Endothelial cell of umbilical vein (primary cell): Measurements from ENCODE around the gene PSMD9. TPM values are rescaled to one million over a fixed set of nuclear protein-coding genes. Genes with fewer than 3 reads are reported as not detected.
"Not testable (repeated sequence)": the region's sequence is repeated elsewhere in the genome, so short reads cannot be mapped to it uniquely, and the experiment has no call there.

Experiments
- BruUV-seq: library from RNA; stranded (reverse); fragments of 400-500 nt; replicated peaks from 2 replicates; lab custom pipeline; 2021; lab: Mats Ljungman, UMichigan
- CTCF ChIA-PET: fragments of 300-600, 350-600 bp; sonication (Branson Sonifier 250); formaldehyde crosslinking; loops from one replicate; lab custom pipeline; 2021; ENCODE audit warnings: antibody characterized with exemption, inconsistent platforms; lab: Charles Lee
- POLR2A ChIA-PET: fragments of 300-600, 350-600 bp; sonication (Branson Sonifier 250); formaldehyde crosslinking; loops from one replicate; lab custom pipeline; 2021; ENCODE audit warnings: antibody characterized with exemption, inconsistent platforms; lab: Charles Lee
- DNase-seq: peaks from one replicate; pipeline ENCODE4 v3.0.0-alpha.2; 2011; ENCODE audit warnings: low read depth, low spot score
- FAIRE-seq: peaks from 2 replicates; lab custom pipeline; 2011; peaks lifted over from hg19 to GRCh38; lab: Jason Lieb, UNC
- H2AFZ ChIP-seq: 2 replicates; pipeline ENCODE4 v1.6.0; 2012; ENCODE audit warnings: low read depth, low read length, control low read depth, inconsistent platforms
- H3K27ac ChIP-seq: 2 replicates; pipeline ENCODE4 v1.5.1; 2011; ENCODE audit warnings: low read depth, mild to moderate bottlenecking, control low read depth, low read length, moderate library complexity; ENCODE audit not compliant: insufficient read depth
- H3K27me3 ChIP-seq, 2 experiments: 2 replicates each; pipeline versions ENCODE4 v1.6.0 to v1.6.1; 2011; ENCODE audit warnings: low read length in 2 of 2, mixed read lengths in 1 of 2; ENCODE audit not compliant: control insufficient read depth in 2 of 2, insufficient read depth in 2 of 2
- H3K36me3 ChIP-seq, 2 experiments: 2 replicates in 1 of 2; 3 replicates in 1 of 2; pipeline ENCODE4 v1.5.1; 2011; ENCODE audit warnings: low read length in 2 of 2, mild to moderate bottlenecking in 1 of 2, moderate library complexity in 1 of 2; ENCODE audit not compliant: control insufficient read depth in 2 of 2, insufficient read depth in 2 of 2; ENCODE audit errors: extremely low read depth in 1 of 2
- H3K4me1 ChIP-seq: 3 replicates; pipeline ENCODE4 v1.5.1; 2011; ENCODE audit warnings: mild to moderate bottlenecking, low read length; ENCODE audit not compliant: control insufficient read depth, insufficient read depth; ENCODE audit errors: extremely low read depth
- H3K4me2 ChIP-seq: 2 replicates; pipeline ENCODE4 v1.6.1; 2011; ENCODE audit warnings: low read length, control low read depth, mixed read lengths; ENCODE audit not compliant: insufficient read depth
- H3K4me3 ChIP-seq, 3 experiments: fragments of 200-600 bp in 1 of 3; sonication (generic), shearing (Covaris generic) in 1 of 3; replicated peaks in 1 of 3; 2 replicates each; pipeline ENCODE4 v1.5.1; 2011 to 2016; ENCODE audit warnings: control low read depth in 3 of 3, low read length in 3 of 3, mild to moderate bottlenecking in 2 of 3, inconsistent platforms in 1 of 3, low read depth in 1 of 3, moderate library complexity in 1 of 3; ENCODE audit not compliant: insufficient read depth in 1 of 3
- H3K79me2 ChIP-seq: 2 replicates; pipeline ENCODE4 v1.6.0; 2012; ENCODE audit warnings: low read length, inconsistent platforms; ENCODE audit not compliant: control insufficient read depth, insufficient read depth
- H3K9ac ChIP-seq: replicated peaks from 2 replicates; pipeline ENCODE3; 2011; ENCODE audit warnings: low read length, control low read depth; ENCODE audit not compliant: insufficient read depth; ENCODE audit errors: extremely low read depth
- H3K9me1 ChIP-seq: replicated peaks from 3 replicates; pipeline ENCODE4 v1.6.0; 2011; ENCODE audit warnings: mild to moderate bottlenecking, low read length; ENCODE audit not compliant: control insufficient read depth, insufficient read depth; ENCODE audit errors: extremely low read depth
- H3K9me3 ChIP-seq: replicated peaks from 2 replicates; pipeline ENCODE4 v1.5.1; 2012; ENCODE audit warnings: low read length, inconsistent platforms; ENCODE audit not compliant: control insufficient read depth, insufficient read depth
- H4K20me1 ChIP-seq: replicated peaks from 2 replicates; pipeline ENCODE3; 2011; ENCODE audit warnings: mild to moderate bottlenecking, low read length; ENCODE audit not compliant: control insufficient read depth, insufficient read depth; ENCODE audit errors: extremely low read depth
- EZH2 ChIP-seq: IDR thresholded peaks from 2 replicates; pipeline ENCODE4 v1.6.1; 2012; ENCODE audit warnings: borderline replicate concordance, low read depth, mild to moderate bottlenecking, moderate library complexity, low read length, inconsistent platforms; ENCODE audit not compliant: severe bottlenecking
- FOS ChIP-seq: IDR thresholded peaks from 2 replicates; pipeline ENCODE4 v1.6.1; 2011; ENCODE audit warnings: mild to moderate bottlenecking, low read length, moderate library complexity, borderline replicate concordance; ENCODE audit not compliant: insufficient read depth
- GATA2 ChIP-seq: IDR thresholded peaks from 2 replicates; pipeline ENCODE4 v1.7.0; 2011; ENCODE audit warnings: low read depth, mild to moderate bottlenecking, moderate library complexity, mixed read lengths, low read length; ENCODE audit not compliant: insufficient read length, insufficient read depth
- JUN ChIP-seq: IDR thresholded peaks from 2 replicates; pipeline ENCODE4 v1.6.1; 2011; ENCODE audit warnings: borderline replicate concordance, low read depth; ENCODE audit not compliant: insufficient read length, insufficient read depth
- MYC ChIP-seq: IDR thresholded peaks from one replicate; pipeline ENCODE4 v1.6.1; 2011; ENCODE audit warnings: mild to moderate bottlenecking, low read depth, low read length
- POLR2A ChIP-seq: IDR thresholded peaks from 2 replicates; pipeline ENCODE4 v1.6.1; 2012; ENCODE audit warnings: low read depth, mild to moderate bottlenecking, control low read depth, low read length
- POLR2AphosphoS5 ChIP-seq: IDR thresholded peaks from 2 replicates; pipeline ENCODE4 v1.6.1; 2012; ENCODE audit warnings: low read depth, mild to moderate bottlenecking, control low read depth, low read length, moderate library complexity; ENCODE audit not compliant: insufficient read depth
- dilution Hi-C: fragments of 300-500 bp; cut with MboI; formaldehyde crosslinking; loops from one replicate; pipeline ENCODE4 v1.15.0; 2019; ENCODE audit warnings: low sequenced_read_pairs; ENCODE audit not compliant: extremely low pct_ligation_motif_present
- intact Hi-C: fragments of 100-400 bp; cut with micrococcal nuclease; formaldehyde crosslinking; loops from one replicate; pipeline ENCODE4 v1.10.0; 2022
- polyA plus RNA-seq, 4 experiments: library from polyadenylated mRNA; depleted of rRNA in 3 of 4; stranded (reverse) in 3 of 4; unstranded in 1 of 4; fragments of >200 nt; gene quantifications; 2 replicates each; pipeline versions ENCODE4 v1.2.1 to v1.2.3, GENCODE V29; 2011 to 2012; ENCODE audit warnings: missing spikeins in 1 of 4
- total RNA-seq: library from RNA; stranded (reverse); gene quantifications from 2 replicates; pipeline ENCODE4 v1.2.3, GENCODE V29; 2021
- TF ChIP-seq, protein P1 (sequence below): IDR thresholded peaks from 2 replicates; pipeline ENCODE4 v1.6.1; 2011; ENCODE audit not compliant: insufficient read depth, insufficient read length
- TF ChIP-seq, protein P2 (sequence below), 2 donors: IDR thresholded peaks; 1 replicate in 1 of 2; 2 replicates in 1 of 2; pipeline ENCODE4 v1.5.1; 2011; ENCODE audit warnings: low read length in 2 of 2, mild to moderate bottlenecking in 2 of 2, moderate library complexity in 2 of 2, control low read depth in 1 of 2, inconsistent platforms in 1 of 2, low read depth in 1 of 2; ENCODE audit not compliant: insufficient read depth in 1 of 2; ENCODE audit errors: extremely low read depth in 1 of 2

Gene PSMD9
- total and polyA plus RNA-seq, 2 donors (not counting 3 experiments of a cell fraction or from before 2014, with no cell fraction given), result 69.2 to 118 TPM

DNA sequence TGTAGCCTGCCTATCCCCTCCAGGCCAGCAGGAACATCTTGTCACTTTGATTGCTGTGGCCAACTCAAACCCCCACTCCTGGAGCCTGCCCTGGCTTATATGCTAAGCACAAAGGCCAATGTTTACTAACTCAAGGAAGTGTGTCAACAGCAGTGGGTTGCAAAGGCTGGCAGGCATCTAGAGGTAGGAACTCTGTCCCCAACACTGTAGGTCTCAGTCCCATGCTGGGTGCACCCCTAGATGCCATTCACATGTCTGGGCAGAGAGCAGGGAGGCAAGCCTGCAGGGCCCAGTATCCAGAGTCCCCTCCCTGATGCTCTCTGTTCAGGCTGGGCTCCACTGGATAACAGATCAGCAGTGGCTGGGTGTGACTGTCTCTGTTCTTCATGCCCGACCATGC, 28.3 kb upstream of the PSMD9 start:
- DNase-seq, result no peak
- Histone ChIP-seq H4K20me1 (no peaks in the 10 kb centered on the region), H3K27me3 (no peaks in the 10 kb centered on the region), H3K4me3 (no peak overlapping the region), H3K36me3 (no peaks in the 10 kb centered on the region), H3K9me3 (no peaks in the 10 kb centered on the region), H3K9me1 (no peaks in the 10 kb centered on the region), H3K79me2 (no peaks in the 10 kb centered on the region), H3K27ac (no peak overlapping the region), H2AFZ (no peak overlapping the region), H3K4me1 (no peaks in the 10 kb centered on the region), H3K4me2 (no peak overlapping the region), H3K9ac (no peak overlapping the region)
- BruUV-seq, result no TSS peak
- TF ChIP-seq POLR2A (no peak), GATA2 (no peak), EZH2 (no peak), POLR2AphosphoS5 (no peak), MYC (no peak), JUN (no peak), FOS (no peak)
- TF ChIP-seq, protein P1, sequence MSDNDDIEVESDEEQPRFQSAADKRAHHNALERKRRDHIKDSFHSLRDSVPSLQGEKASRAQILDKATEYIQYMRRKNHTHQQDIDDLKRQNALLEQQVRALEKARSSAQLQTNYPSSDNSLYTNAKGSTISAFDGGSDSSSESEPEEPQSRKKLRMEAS, result no peak
- TF ChIP-seq, protein P2, sequence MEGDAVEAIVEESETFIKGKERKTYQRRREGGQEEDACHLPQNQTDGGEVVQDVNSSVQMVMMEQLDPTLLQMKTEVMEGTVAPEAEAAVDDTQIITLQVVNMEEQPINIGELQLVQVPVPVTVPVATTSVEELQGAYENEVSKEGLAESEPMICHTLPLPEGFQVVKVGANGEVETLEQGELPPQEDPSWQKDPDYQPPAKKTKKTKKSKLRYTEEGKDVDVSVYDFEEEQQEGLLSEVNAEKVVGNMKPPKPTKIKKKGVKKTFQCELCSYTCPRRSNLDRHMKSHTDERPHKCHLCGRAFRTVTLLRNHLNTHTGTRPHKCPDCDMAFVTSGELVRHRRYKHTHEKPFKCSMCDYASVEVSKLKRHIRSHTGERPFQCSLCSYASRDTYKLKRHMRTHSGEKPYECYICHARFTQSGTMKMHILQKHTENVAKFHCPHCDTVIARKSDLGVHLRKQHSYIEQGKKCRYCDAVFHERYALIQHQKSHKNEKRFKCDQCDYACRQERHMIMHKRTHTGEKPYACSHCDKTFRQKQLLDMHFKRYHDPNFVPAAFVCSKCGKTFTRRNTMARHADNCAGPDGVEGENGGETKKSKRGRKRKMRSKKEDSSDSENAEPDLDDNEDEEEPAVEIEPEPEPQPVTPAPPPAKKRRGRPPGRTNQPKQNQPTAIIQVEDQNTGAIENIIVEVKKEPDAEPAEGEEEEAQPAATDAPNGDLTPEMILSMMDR (IDR thresholded peaks at IDR 0.05; ENCODE audit: extremely low read depth in 1 of 2, insufficient read depth in 1 of 2, low read depth in 1 of 2, low read length in 2 of 2), result no peak
- intact Hi-C loops (no loop called here), dilution Hi-C loops (no loop called here)
- POLR2A ChIA-PET, result no interaction called here
- CTCF ChIA-PET, result interaction anchor here (1.6 kb wide), 1 partner anchor 8 kb away, joined by 3 read pairs; no protein-coding TSS in a partner anchor
- no peak for FAIRE-seq

DNA sequence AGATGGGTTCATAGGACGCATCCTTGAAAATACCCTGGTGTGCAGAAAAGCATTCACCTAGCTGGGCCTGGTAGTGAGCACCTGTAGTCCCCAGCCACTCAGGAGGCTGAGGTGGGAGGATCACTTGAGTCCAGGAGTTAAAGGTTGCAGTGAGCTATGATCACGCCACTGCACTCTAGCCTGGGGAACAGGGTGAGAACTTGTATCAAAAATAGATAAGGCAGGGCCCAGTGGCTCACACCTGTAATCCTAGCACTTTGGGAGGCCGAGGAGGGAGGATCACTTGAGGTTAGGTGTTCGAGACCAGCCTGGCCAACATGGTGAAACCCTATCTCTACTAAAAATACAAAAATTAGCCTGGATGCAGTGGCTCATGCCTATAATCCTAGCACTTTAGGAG, 27.9 kb upstream of the PSMD9 start:
- CTCF ChIA-PET, result interaction anchor here (1.6 kb wide), 1 partner anchor 9 kb away, joined by 3 read pairs; no protein-coding TSS in a partner anchor
- H3K9ac ChIP-seq, H4K20me1 ChIP-seq, H3K4me1 ChIP-seq, H3K79me2 ChIP-seq, intact Hi-C loops, H2AFZ ChIP-seq, H3K27ac ChIP-seq, FAIRE-seq, H3K36me3 ChIP-seq, DNase-seq, BruUV-seq, H3K9me1 ChIP-seq, H3K9me3 ChIP-seq, dilution Hi-C loops, H3K4me2 ChIP-seq, H3K27me3 ChIP-seq, H3K4me3 ChIP-seq, POLR2A ChIA-PET: not testable (repeated sequence)
